Measurements from ENCODE around the gene CCSER2.
"Not testable (repeated sequence)": the region's sequence is repeated elsewhere in the genome, so short reads cannot be mapped to it uniquely, and the experiment has no call there.

The CCSER2 gene

GRCh38 chr10:84525120-84525806 lies 196.9 kb downstream of the CCSER2 start:
- DNase-seq = no peak

GRCh38 chr10:84525807-84526182 lies 197.4 kb downstream of the CCSER2 start:
- DNase-seq = not testable (repeated sequence)

GRCh38 chr10:84527386-84527785 lies 199.0 kb downstream of the CCSER2 start:
- not testable (repeated sequence) for DNase-seq

GRCh38 chr10:84528526-84528925 lies 200.1 kb downstream of the CCSER2 start:
- not testable (repeated sequence) for DNase-seq

GRCh38 chr10:84530724-84531325 lies 202.4 kb downstream of the CCSER2 start:
- DNase-seq = no peak

- no peak for DNase-seq
These were observed 203.0 kb downstream of the CCSER2 start for GRCh38 chr10:84531396-84531795.

- no peak for DNase-seq
These were observed 205.8 kb downstream of the CCSER2 start for GRCh38 chr10:84534168-84534567.

GRCh38 chr10:84537447-84537931 lies 209.1 kb downstream of the CCSER2 start:
- DNase-seq = no peak

- DNase-seq = no peak
These were observed 209.6 kb downstream of the CCSER2 start for GRCh38 chr10:84538036-84538435.

- DNase-seq = no peak
These were observed 210.8 kb downstream of the CCSER2 start for GRCh38 chr10:84539216-84539615.

- DNase-seq = no peak
These were observed 211.7 kb downstream of the CCSER2 start for GRCh38 chr10:84540022-84540616.

- DNase-seq = no peak
These were observed 212.4 kb downstream of the CCSER2 start for GRCh38 chr10:84540617-84541288.

GRCh38 chr10:84541289-84541637 lies 212.9 kb downstream of the CCSER2 start:
- no peak for DNase-seq

GRCh38 chr10:84542522-84543490 lies 214.4 kb downstream of the CCSER2 start:
- DNase-seq = no peak

- DNase-seq = no peak
These were observed 215.6 kb downstream of the CCSER2 start for GRCh38 chr10:84543948-84544347.

- no peak for DNase-seq
These were observed 217.3 kb downstream of the CCSER2 start for GRCh38 chr10:84545651-84546050.

- no peak for DNase-seq
These were observed 218.2 kb downstream of the CCSER2 start for GRCh38 chr10:84546609-84547008.

- no peak for DNase-seq
These were observed 219.2 kb downstream of the CCSER2 start for GRCh38 chr10:84547616-84548015.

GRCh38 chr10:84548869-84549268 lies 220.5 kb downstream of the CCSER2 start:
- DNase-seq = no peak

GRCh38 chr10:84549368-84550165 lies 221.2 kb downstream of the CCSER2 start:
- DNase-seq = no peak

- DNase-seq = no peak
These were observed 222.5 kb downstream of the CCSER2 start for GRCh38 chr10:84550756-84551436.

Data from GF-D8 (cell line).